NCI-H2029 (cell line): ENCODE results near the gene ENTPD7.
A peak's percentile ranks its signal among the peaks of the same experiment; 100 is the strongest.

ENCODE experiments used
- DNase-seq: peaks from one replicate; lab custom pipeline; 2025; lab: John Stamatoyannopoulos, UW

The ENTPD7 gene

GRCh38 chr10:99647601-99648151, 11.6 kb upstream of the ENTPD7 start:
- DNase-seq: no peak

- DNase-seq: no peak
These were observed 10.6 kb upstream of the ENTPD7 start for GRCh38 chr10:99648717-99649116.

GRCh38 chr10:99652800-99653390, 6.4 kb upstream of the ENTPD7 start:
- no peak for DNase-seq

- no peak for DNase-seq
These were observed 4.7 kb upstream of the ENTPD7 start for GRCh38 chr10:99654390-99655175.

GRCh38 chr10:99656199-99657064, 2.9 kb upstream of the ENTPD7 start:
- DNase-seq: no peak

GRCh38 chr10:99658622-99659030, 683 bp upstream of the ENTPD7 start:
- DNase-seq: no peak

- DNase-seq: no peak
These were observed 608 bp downstream of the ENTPD7 start for GRCh38 chr10:99659868-99660366.

GRCh38 chr10:99660662-99661376, 1.5 kb downstream of the ENTPD7 start:
- DNase-seq: no peak

- no peak for DNase-seq
These were observed 2.1 kb downstream of the ENTPD7 start for GRCh38 chr10:99661377-99661763.

- no peak for DNase-seq
These were observed 6.0 kb downstream of the ENTPD7 start for GRCh38 chr10:99665304-99665703.

- no peak for DNase-seq
These were observed 7.9 kb downstream of the ENTPD7 start for GRCh38 chr10:99667108-99667751.

GRCh38 chr10:99671386-99671785, 12.1 kb downstream of the ENTPD7 start:
- DNase-seq: no peak

- no peak for DNase-seq
These were observed 13.6 kb downstream of the ENTPD7 start for GRCh38 chr10:99672884-99673283.

GRCh38 chr10:99673492-99673891, 14.2 kb downstream of the ENTPD7 start:
- no peak for DNase-seq

- DNase-seq: no peak
These were observed 15.5 kb downstream of the ENTPD7 start for GRCh38 chr10:99674762-99675161.

- DNase-seq: no peak
These were observed 17.1 kb downstream of the ENTPD7 start for GRCh38 chr10:99676426-99676825.

- DNase-seq: no peak
These were observed 17.6 kb downstream of the ENTPD7 start for GRCh38 chr10:99676895-99677294.

GRCh38 chr10:99678921-99679320, 19.6 kb downstream of the ENTPD7 start:
- no peak for DNase-seq

- DNase-seq: peak; percentile 20
These were observed 22.2 kb downstream of the ENTPD7 start for GRCh38 chr10:99681553-99681952.

- DNase-seq: no peak
These were observed 22.7 kb downstream of the ENTPD7 start for GRCh38 chr10:99682032-99682431.

- no peak for DNase-seq
These were observed 23.4 kb downstream of the ENTPD7 start for GRCh38 chr10:99682752-99683151.
